GM23338 (cell line): ENCODE results near the gene NBPF26. TPM values are rescaled to one million over a fixed set of nuclear protein-coding genes. Genes with fewer than 3 reads are reported as not detected.
"Not testable (repeated sequence)": the region's sequence is repeated elsewhere in the genome, so short reads cannot be mapped to it uniquely, and the experiment has no call there.

ENCODE experiments used
- ATAC-seq: fragments of 200-7000 bp; cut with Tn5 transposase; 3 replicates; pipeline ENCODE4 v1.9.1; 2020
- DNase-seq: peaks from one replicate; pipeline ENCODE4 v3.0.0-alpha.2; 2015; ENCODE audit warnings: low spot score
- H2AFZ ChIP-seq: fragments of 200-600 bp; sonication (generic); 2 replicates; pipeline ENCODE4 v1.8.0; 2016; ENCODE audit warnings: antibody characterized with exemption, mild to moderate bottlenecking, moderate library complexity
- H3F3A ChIP-seq: fragments of 200-600 bp; sonication (generic); replicated peaks from 2 replicates; pipeline ENCODE4 v1.8.0; 2017; ENCODE audit warnings: antibody characterized with exemption, mixed run types, low read depth
- H3K27ac ChIP-seq: fragments of 200-600 bp; sonication (generic); 2 replicates; pipeline ENCODE4 v1.6.1; 2016; ENCODE audit warnings: low read depth
- H3K27me3 ChIP-seq: fragments of 200-600 bp; sonication (generic); 2 replicates; pipeline ENCODE4 v1.8.0; 2016; ENCODE audit warnings: mild to moderate bottlenecking, mixed run types, moderate library complexity; ENCODE audit not compliant: insufficient read depth
- H3K36me3 ChIP-seq: fragments of 200-600 bp; sonication (generic); 2 replicates; pipeline ENCODE4 v1.8.0; 2016; ENCODE audit warnings: mild to moderate bottlenecking; ENCODE audit not compliant: insufficient read depth
- H3K4me1 ChIP-seq: fragments of 200-600 bp; sonication (generic); 2 replicates; pipeline ENCODE4 v1.8.0; 2016; ENCODE audit warnings: mild to moderate bottlenecking, moderate library complexity; ENCODE audit not compliant: insufficient read depth
- H3K4me2 ChIP-seq: fragments of 200-600 bp; sonication (generic); 2 replicates; pipeline ENCODE4 v1.7.1; 2017; ENCODE audit warnings: mixed run types
- H3K4me3 ChIP-seq: fragments of 200-600 bp; sonication (generic); 2 replicates; pipeline ENCODE4 v1.6.1; 2016; ENCODE audit warnings: mixed run types
- H3K79me2 ChIP-seq: fragments of 200-600 bp; sonication (generic); replicated peaks from 2 replicates; pipeline ENCODE4 v1.8.0; 2017; ENCODE audit warnings: mild to moderate bottlenecking; ENCODE audit not compliant: insufficient read depth
- H3K9me2 ChIP-seq: fragments of 200-600 bp; sonication (generic); 2 replicates; pipeline ENCODE4 v1.8.0; 2017; ENCODE audit not compliant: insufficient read depth
- H4K20me1 ChIP-seq: fragments of 200-600 bp; sonication (generic); replicated peaks from 2 replicates; pipeline ENCODE4 v1.8.0; 2017; ENCODE audit warnings: mild to moderate bottlenecking; ENCODE audit not compliant: insufficient read depth
- H3K27ac Mint-ChIP-seq: 2 replicates; pipeline ENCODE4 v1.8.0; 2020; ENCODE audit warnings: inconsistent platforms, mild to moderate bottlenecking, moderate library complexity, mixed read lengths
- H3K27me3 Mint-ChIP-seq: 3 replicates; pipeline ENCODE4 v1.8.0; 2022; ENCODE audit warnings: low read depth, mild to moderate bottlenecking, moderate library complexity, mixed read lengths, inconsistent platforms; ENCODE audit not compliant: insufficient read depth, poor library complexity
- H3K36me3 Mint-ChIP-seq: 3 replicates; pipeline ENCODE4 v1.8.0; 2021; ENCODE audit warnings: low read depth, mild to moderate bottlenecking, inconsistent platforms, moderate library complexity, mixed read lengths
- H3K4me1 Mint-ChIP-seq: 3 replicates; pipeline ENCODE4 v1.8.0; 2020; ENCODE audit warnings: mild to moderate bottlenecking, inconsistent platforms, mixed read lengths
- H3K4me3 Mint-ChIP-seq: 3 replicates; pipeline ENCODE4 v1.8.0; 2021; ENCODE audit warnings: moderate library complexity, mild to moderate bottlenecking, inconsistent platforms, mixed read lengths
- H3K9me3 Mint-ChIP-seq: 3 replicates; pipeline ENCODE4 v1.8.0; 2020; ENCODE audit warnings: moderate library complexity, mild to moderate bottlenecking, inconsistent platforms, mixed read lengths
- polyA plus RNA-seq: library from polyadenylated mRNA; unstranded; fragments of >200 nt; fragmentation: Nextera tagmentation; extraction: Ambion mirVana; gene quantifications from 2 replicates; pipeline ENCODE4 v1.2.1, GENCODE V29; 2016
- total RNA-seq: library from RNA; depleted of rRNA; stranded (reverse); fragments of >200 nt; shearing (Covaris generic); gene quantifications from 2 replicates; pipeline ENCODE4 v1.2.3, GENCODE V29; 2014
- TF ChIP-seq, protein P1 (sequence below), 2 experiments: fragments of 200-600 bp in 1 of 2; sonication (generic) in 1 of 2; conservative IDR thresholded peaks; 2 replicates each; pipeline versions ENCODE4 v1.5.1 to v1.6.1; 2016 to 2017; ENCODE audit warnings: antibody characterized with exemption in 2 of 2, low read depth in 2 of 2, mild to moderate bottlenecking in 2 of 2, moderate library complexity in 1 of 2

NBPF26 gene
- total and polyA plus RNA-seq, 2 experiments from 2014 or later, result 1.8 to 6.8 TPM

DNA sequence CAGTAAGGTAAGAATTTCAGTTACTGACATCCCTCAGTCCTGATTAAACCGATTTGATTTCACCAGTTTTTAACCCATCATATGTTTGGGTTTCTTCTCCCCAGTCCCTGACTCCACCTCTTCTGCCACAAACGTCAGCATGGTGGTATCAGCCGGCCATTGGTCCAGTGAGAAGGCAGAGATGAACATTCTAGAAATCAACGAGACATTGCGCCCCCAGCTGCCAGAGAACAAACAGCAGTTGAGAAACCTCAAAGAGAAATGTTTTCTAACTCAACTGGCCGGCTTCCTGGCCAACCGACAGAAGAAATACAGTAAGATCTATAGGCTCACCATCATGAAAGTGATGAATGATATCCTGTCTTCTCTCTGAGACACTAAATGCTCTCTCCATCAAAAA lies 81.7 kb downstream of the NBPF26 start:
- H3K79me2 ChIP-seq, result not testable (repeated sequence)

DNA sequence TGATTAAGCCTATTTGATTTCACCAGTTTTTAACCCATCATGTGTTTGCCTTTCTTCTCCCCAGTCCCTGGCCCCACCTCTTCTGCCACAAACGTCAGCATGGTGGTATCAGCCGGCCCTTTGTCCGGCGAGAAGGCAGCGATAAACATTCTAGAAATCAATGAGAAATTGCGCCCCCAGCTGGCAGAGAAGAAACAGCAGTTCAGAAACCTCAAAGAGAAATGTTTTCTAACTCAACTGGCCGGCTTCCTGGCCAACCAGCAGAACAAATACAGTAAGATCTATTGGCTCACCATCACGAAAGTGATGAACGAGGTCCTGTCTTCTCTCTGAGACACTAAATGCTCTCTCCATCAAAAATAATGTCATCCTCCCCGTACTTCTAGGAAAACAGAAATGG lies 88.1 kb downstream of the NBPF26 start:
- not testable (repeated sequence) for H3K27ac Mint-ChIP-seq, H3K4me3 ChIP-seq, H4K20me1 ChIP-seq, H3K79me2 ChIP-seq, H3K4me1 Mint-ChIP-seq, H3K4me3 Mint-ChIP-seq, H3K4me1 ChIP-seq, H3K36me3 ChIP-seq, H2AFZ ChIP-seq, H3K27ac ChIP-seq, H3K36me3 Mint-ChIP-seq, H3K27me3 ChIP-seq, H3K9me3 Mint-ChIP-seq, H3K9me2 ChIP-seq, ATAC-seq, H3K4me2 ChIP-seq, H3K27me3 Mint-ChIP-seq, H3F3A ChIP-seq
- TF ChIP-seq, protein P1, sequence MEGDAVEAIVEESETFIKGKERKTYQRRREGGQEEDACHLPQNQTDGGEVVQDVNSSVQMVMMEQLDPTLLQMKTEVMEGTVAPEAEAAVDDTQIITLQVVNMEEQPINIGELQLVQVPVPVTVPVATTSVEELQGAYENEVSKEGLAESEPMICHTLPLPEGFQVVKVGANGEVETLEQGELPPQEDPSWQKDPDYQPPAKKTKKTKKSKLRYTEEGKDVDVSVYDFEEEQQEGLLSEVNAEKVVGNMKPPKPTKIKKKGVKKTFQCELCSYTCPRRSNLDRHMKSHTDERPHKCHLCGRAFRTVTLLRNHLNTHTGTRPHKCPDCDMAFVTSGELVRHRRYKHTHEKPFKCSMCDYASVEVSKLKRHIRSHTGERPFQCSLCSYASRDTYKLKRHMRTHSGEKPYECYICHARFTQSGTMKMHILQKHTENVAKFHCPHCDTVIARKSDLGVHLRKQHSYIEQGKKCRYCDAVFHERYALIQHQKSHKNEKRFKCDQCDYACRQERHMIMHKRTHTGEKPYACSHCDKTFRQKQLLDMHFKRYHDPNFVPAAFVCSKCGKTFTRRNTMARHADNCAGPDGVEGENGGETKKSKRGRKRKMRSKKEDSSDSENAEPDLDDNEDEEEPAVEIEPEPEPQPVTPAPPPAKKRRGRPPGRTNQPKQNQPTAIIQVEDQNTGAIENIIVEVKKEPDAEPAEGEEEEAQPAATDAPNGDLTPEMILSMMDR (conservative IDR thresholded peaks at IDR 0.05; ENCODE audit: low read depth in 2 of 2), result peak; percentile 34 to 47
- DNase-seq, result peak; percentile 20

More for the DNA sequence above, 81.7 kb downstream of the NBPF26 start:
- ATAC-seq, H3K27me3 ChIP-seq, H3K4me3 Mint-ChIP-seq, H2AFZ ChIP-seq, H3K9me3 Mint-ChIP-seq, H3K9me2 ChIP-seq, H3F3A ChIP-seq, H3K4me2 ChIP-seq, H3K36me3 ChIP-seq, H3K4me1 ChIP-seq, H3K27ac ChIP-seq, H3K27ac Mint-ChIP-seq, H3K27me3 Mint-ChIP-seq, H3K4me3 ChIP-seq, H3K36me3 Mint-ChIP-seq, H4K20me1 ChIP-seq, H3K4me1 Mint-ChIP-seq: not testable (repeated sequence)
- TF ChIP-seq, protein P1 (conservative IDR thresholded peaks at IDR 0.05; ENCODE audit: low read depth in 2 of 2), result peak in 1 of 2 experiments; percentile 20; a peak in 1 of 4 replicates
- DNase-seq, result peak; percentile 23

- not testable (repeated sequence) for ATAC-seq
Measured at GRCh38 chr1:120825051-120825450, 101.3 kb downstream of the NBPF26 start.

DNA sequence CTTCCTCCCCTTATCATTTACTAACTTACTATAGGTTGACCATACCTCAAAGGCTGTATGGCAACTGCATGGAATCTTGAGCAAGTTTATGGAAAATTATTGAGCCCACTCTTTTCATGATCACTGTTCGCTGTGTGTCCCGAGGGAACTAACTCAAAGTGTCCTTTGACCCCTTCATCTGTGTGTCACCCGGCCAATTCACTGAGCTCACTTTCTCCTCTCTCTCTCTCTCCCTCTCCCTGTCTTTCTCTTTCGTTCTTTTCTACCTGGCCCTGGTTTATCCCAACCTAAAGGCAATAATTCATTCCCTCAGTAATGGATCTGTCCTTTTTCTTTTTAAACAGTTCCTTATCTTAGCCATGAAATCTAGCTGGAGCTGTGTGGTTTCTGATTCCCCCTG lies 102.9 kb downstream of the NBPF26 start:
- H3K9me3 Mint-ChIP-seq, DNase-seq: not testable (repeated sequence)

More at GRCh38 chr1:120825051-120825450, 101.3 kb downstream of the NBPF26 start:
- not testable (repeated sequence) for H3K4me2 ChIP-seq, H3K9me3 Mint-ChIP-seq, H3K4me3 Mint-ChIP-seq, H3K4me3 ChIP-seq, H3K27ac Mint-ChIP-seq, H3K79me2 ChIP-seq, H3K4me1 ChIP-seq, H3K27me3 ChIP-seq, H3K9me2 ChIP-seq, H3K27me3 Mint-ChIP-seq, H3K27ac ChIP-seq, DNase-seq, H3K36me3 Mint-ChIP-seq, H2AFZ ChIP-seq, H3K36me3 ChIP-seq, H3K4me1 Mint-ChIP-seq, H3F3A ChIP-seq, H4K20me1 ChIP-seq

More for the DNA sequence above, 102.9 kb downstream of the NBPF26 start:
- not testable (repeated sequence) for H3K27ac ChIP-seq, H3K4me2 ChIP-seq, H3F3A ChIP-seq, H3K79me2 ChIP-seq, H3K4me1 ChIP-seq, H3K4me3 ChIP-seq, H3K4me1 Mint-ChIP-seq, H3K4me3 Mint-ChIP-seq, H2AFZ ChIP-seq, H3K36me3 Mint-ChIP-seq, H3K27me3 Mint-ChIP-seq, H4K20me1 ChIP-seq, H3K36me3 ChIP-seq, ATAC-seq, H3K27me3 ChIP-seq, H3K27ac Mint-ChIP-seq, H3K9me2 ChIP-seq
